HepG2 (cell line): ENCODE measurements around the gene GPS2. TPM values are rescaled to one million over a fixed set of nuclear protein-coding genes. Genes with fewer than 3 reads are reported as not detected.

Experiments
- FOXJ3 ChIP-seq: sonication (generic); formaldehyde crosslinking; IDR thresholded peaks from 2 replicates; pipeline ENCODE4 v1.4.0; 2020; ENCODE audit warnings: missing genetic modification reagents, mild to moderate bottlenecking, borderline replicate concordance
- GPBP1L1 ChIP-seq: sonication (generic); formaldehyde crosslinking; IDR thresholded peaks from 2 replicates; pipeline ENCODE4 v1.5.0; 2020; ENCODE audit warnings: mild to moderate bottlenecking, missing genetic modification reagents
- HNF1A ChIP-seq, 2 experiments: sonication (generic) in 1 of 2; formaldehyde crosslinking in 1 of 2; IDR thresholded peaks; 2 replicates each; pipeline versions ENCODE4 v1.4.0 to v1.6.1; 2016 to 2020; ENCODE audit warnings: borderline replicate concordance in 1 of 2, low read depth in 1 of 2, mild to moderate bottlenecking in 1 of 2, missing genetic modification reagents in 1 of 2
- HOXA9 ChIP-seq: sonication (generic); formaldehyde crosslinking; IDR thresholded peaks from 2 replicates; pipeline ENCODE4 v1.8.1; 2022; ENCODE audit warnings: missing genetic modification reagents, mild to moderate bottlenecking, moderate library complexity, borderline replicate concordance
- PAF1 ChIP-seq: IDR thresholded peaks from 2 replicates; pipeline ENCODE4 v1.6.1; 2016; ENCODE audit warnings: missing genetic modification reagents, missing compliant biosample characterization
- SIX1 ChIP-seq: sonication (generic); formaldehyde crosslinking; IDR thresholded peaks from 2 replicates; pipeline ENCODE4 v1.4.0; 2020; ENCODE audit warnings: missing genetic modification reagents, borderline replicate concordance
- ZBTB3 ChIP-seq: sonication (generic); formaldehyde crosslinking; IDR thresholded peaks from 2 replicates; pipeline ENCODE4 v1.4.0; 2020; ENCODE audit warnings: low read depth, mild to moderate bottlenecking, moderate library complexity, missing genetic modification reagents, borderline replicate concordance
- ZBTB8A ChIP-seq: sonication (generic); formaldehyde crosslinking; IDR thresholded peaks from 2 replicates; pipeline ENCODE4 v1.4.0; 2020; ENCODE audit warnings: mild to moderate bottlenecking, low read depth, missing genetic modification reagents, borderline replicate concordance
- ZFX ChIP-seq: sonication (generic); formaldehyde crosslinking; IDR thresholded peaks from 2 replicates; pipeline ENCODE4 v1.4.0; 2020; ENCODE audit warnings: mild to moderate bottlenecking, low read depth, missing genetic modification reagents, moderate library complexity
- ZNF3 ChIP-seq: IDR thresholded peaks from 2 replicates; pipeline ENCODE4 v1.7.0; 2017; ENCODE audit warnings: inconsistent platforms
- ZNF317 ChIP-seq: sonication (generic); formaldehyde crosslinking; IDR thresholded peaks from 2 replicates; pipeline ENCODE4 v1.5.0; 2020; ENCODE audit warnings: mild to moderate bottlenecking, missing genetic modification reagents
- ZNF543 ChIP-seq: sonication (generic); formaldehyde crosslinking; IDR thresholded peaks from 2 replicates; pipeline ENCODE4 v1.4.0; 2020; ENCODE audit warnings: mild to moderate bottlenecking, missing genetic modification reagents
- ZNF547 ChIP-seq: sonication (generic); formaldehyde crosslinking; IDR thresholded peaks from 2 replicates; pipeline ENCODE4 v1.5.1; 2020; ENCODE audit warnings: mild to moderate bottlenecking, missing genetic modification reagents
- ZNF770 ChIP-seq: sonication (generic); formaldehyde crosslinking; IDR thresholded peaks from 2 replicates; pipeline ENCODE4 v1.5.0; 2020; ENCODE audit warnings: mild to moderate bottlenecking, missing genetic modification reagents
- ZNF772 ChIP-seq: sonication (generic); formaldehyde crosslinking; IDR thresholded peaks from 2 replicates; pipeline ENCODE4 v1.5.0; 2020; ENCODE audit warnings: mild to moderate bottlenecking, missing genetic modification reagents
- polyA plus RNA-seq, 8 experiments: library from polyadenylated mRNA; depleted of rRNA in 3 of 8; stranded (reverse) in 7 of 8; unstranded in 1 of 8; fragments of >200 nt; fragmentation: Illumina TruSeq in 4 of 8; extraction: Trizol in 4 of 8; gene quantifications; 2 replicates each; pipeline versions ENCODE4 v1.2.1 to v1.2.3, GENCODE V29; 2011 to 2016; ENCODE audit warnings: low read depth in 4 of 8, missing spikeins in 1 of 8, mixed read lengths in 1 of 8; ENCODE audit not compliant: insufficient read depth in 1 of 8
- total RNA-seq, 5 experiments: library from RNA; depleted of rRNA; stranded (reverse); fragments of >200 nt; fragmentation: Illumina TruSeq; extraction: Trizol; gene quantifications; 2 replicates each; pipeline ENCODE4 v1.2.3, GENCODE V29; 2016; ENCODE audit warnings: low read depth in 1 of 5
- TF ChIP-seq, protein P1 (sequence below): sonication (generic); formaldehyde crosslinking; IDR thresholded peaks from 2 replicates; pipeline ENCODE4 v1.5.0; 2020; ENCODE audit warnings: missing genetic modification reagents, mild to moderate bottlenecking, borderline replicate concordance
- TF ChIP-seq, protein P2 (sequence below): IDR thresholded peaks from 2 replicates; pipeline ENCODE4 v1.6.1; 2016; ENCODE audit warnings: low read depth, borderline replicate concordance

Gene GPS2
- total and polyA plus RNA-seq, 2 of the 13 experiments (the other 11 are each of a cell fraction or from before 2014, with no cell fraction given): 58.0 to 59.4 TPM

DNA sequence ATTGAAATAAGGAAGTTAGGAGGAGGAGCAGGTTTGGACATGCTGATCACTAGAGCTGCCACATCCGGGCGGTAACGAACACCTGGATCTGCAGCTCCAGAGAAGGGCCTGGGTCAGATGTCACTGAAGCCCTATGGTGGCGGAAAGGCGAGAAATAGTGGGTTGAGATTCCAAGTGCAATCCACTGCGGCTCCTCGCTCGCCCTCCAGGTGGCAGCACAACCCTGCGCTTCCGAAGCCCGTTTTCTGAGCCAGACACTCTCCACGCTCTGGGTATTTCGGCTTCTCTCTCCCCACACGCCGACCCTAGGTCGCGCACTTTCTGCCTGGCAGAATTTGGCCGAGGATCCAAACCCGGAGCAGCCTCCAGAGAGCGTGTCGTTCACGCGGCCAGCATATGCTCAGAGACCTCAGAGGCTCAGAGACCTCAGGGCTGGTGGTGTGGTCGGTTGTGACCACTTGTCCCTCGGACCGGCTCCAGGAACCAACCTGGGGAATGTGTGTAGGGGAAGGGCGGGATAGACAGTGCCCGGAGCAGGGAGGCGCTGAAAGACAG is 34.6 kb downstream of the GPS2 start (continued):
- TF ChIP-seq HNF1A (IDR thresholded peaks at IDR 0.05; ENCODE audit: low read depth) (no peak), HNF1A (CRISPR knock-in tag; IDR thresholded peaks at IDR 0.05; ENCODE audit: borderline replicate concordance) (0 out of 2 replicates have a peak, but pooled peaks have one; percentile 31), ZNF770 (CRISPR knock-in tag) (no peak; the same call in 1 of the 2 replicates), ZFX (CRISPR knock-in tag) (no peak; the same call in 1 of the 2 replicates), ZBTB3 (0 out of 2 replicates have a peak, but pooled peaks have one; percentile 69), ZNF317 (CRISPR knock-in tag) (no peak), ZBTB8A (no peak), ZNF543 (CRISPR knock-in tag) (0 out of 2 replicates have a peak, but pooled peaks have one; percentile 61), GPBP1L1 (CRISPR knock-in tag) (no peak), FOXJ3 (CRISPR knock-in tag) (no peak), HOXA9 (CRISPR knock-in tag) (no peak), ZNF3 (CRISPR knock-in tag) (no peak), ZNF547 (peak; percentile 76), PAF1 (CRISPR knock-in tag) (no peak), ZNF772 (CRISPR knock-in tag) (no peak), SIX1 (CRISPR knock-in tag) (no peak)
- TF ChIP-seq, protein P1, sequence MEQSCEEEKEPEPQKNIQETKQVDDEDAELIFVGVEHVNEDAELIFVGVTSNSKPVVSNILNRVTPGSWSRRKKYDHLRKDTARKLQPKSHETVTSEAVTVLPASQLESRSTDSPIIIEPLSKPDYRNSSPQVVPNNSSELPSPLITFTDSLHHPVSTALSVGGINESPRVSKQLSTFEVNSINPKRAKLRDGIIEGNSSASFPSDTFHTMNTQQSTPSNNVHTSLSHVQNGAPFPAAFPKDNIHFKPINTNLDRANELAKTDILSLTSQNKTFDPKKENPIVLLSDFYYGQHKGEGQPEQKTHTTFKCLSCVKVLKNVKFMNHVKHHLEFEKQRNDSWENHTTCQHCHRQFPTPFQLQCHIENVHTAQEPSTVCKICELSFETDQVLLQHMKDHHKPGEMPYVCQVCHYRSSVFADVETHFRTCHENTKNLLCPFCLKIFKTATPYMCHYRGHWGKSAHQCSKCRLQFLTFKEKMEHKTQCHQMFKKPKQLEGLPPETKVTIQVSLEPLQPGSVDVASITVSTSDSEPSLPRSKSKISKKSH: peak; percentile 79; the same call in 1 of the 2 replicates
- TF ChIP-seq, protein P2, sequence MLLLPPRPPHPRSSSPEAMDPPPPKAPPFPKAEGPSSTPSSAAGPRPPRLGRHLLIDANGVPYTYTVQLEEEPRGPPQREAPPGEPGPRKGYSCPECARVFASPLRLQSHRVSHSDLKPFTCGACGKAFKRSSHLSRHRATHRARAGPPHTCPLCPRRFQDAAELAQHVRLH: peak; percentile 39; the same call in 1 of the 2 replicates
